ENCODE measurements around the gene ERICH6B. TPM values are rescaled to one million over a fixed set of nuclear protein-coding genes. Genes with fewer than 3 reads are reported as not detected.

The ERICH6B gene
- total and polyA plus RNA-seq, 2 of the 13 experiments (the other 11 are each of a cell fraction or from before 2014, with no cell fraction given): not detected

DNA sequence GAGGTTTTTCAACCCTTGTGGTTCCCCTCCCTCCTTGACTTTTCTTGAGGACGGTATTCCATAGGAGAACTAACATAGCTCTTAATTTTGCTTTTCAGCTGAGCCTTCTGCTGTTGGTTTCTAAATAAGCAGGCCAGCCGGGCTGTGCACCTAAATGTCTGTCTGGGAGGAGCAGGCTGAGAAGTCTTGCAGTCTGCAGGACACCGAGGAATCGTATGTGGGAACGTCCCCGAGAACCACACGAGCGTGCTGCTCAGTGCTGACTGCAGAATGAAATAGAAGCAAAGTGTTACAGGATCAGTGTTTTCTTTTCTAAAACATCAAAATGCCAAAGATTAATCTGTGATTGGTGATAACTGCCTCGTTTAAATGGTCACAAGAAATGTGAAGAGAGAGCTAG, 80.9 kb downstream of the ERICH6B start:
- H2AFZ ChIP-seq (ENCODE audit: low read length): no peak overlapping the region
- POLR2A ChIA-PET: no interaction called here
- H3K9ac ChIP-seq (ENCODE audit: insufficient read depth, low read depth, low read length): no peak overlapping the region
- CTCF ChIA-PET (ENCODE audit: low intra/inter-chr PET ratio, low total read pairs): no interaction called here
- H3K9me3 ChIP-seq (ENCODE audit: low read length): no peaks in the 10 kb centered on the region
- no peak for ATAC-seq
- no peak overlapping the region for H3K4me3 ChIP-seq (replicated peaks in 1 of 3; ENCODE audit: insufficient read depth in 1 of 3, low read depth in 2 of 3, low read length in 3 of 3)
- DNase-seq (ENCODE audit: low spot score): no peak
- no peaks in the 10 kb centered on the region for H3K27me3 ChIP-seq (ENCODE audit: control insufficient read depth in 1 of 2, insufficient read depth in 2 of 2, low read length in 2 of 2)
- H3K4me1 ChIP-seq (ENCODE audit: insufficient read depth, low read length): no peaks in the 10 kb centered on the region
- in situ Hi-C loops (cut with HindIII; ENCODE audit: extremely low pct_ligation_motif_present, low pct_unique_long_range_greater_than_20kb) (no loop called here), intact Hi-C loops (cut with micrococcal nuclease; ENCODE audit: unreplicated experiment) (no loop called here)
- no peak for FAIRE-seq
- H3K27ac ChIP-seq (ENCODE audit: extremely low read length, insufficient read depth, low read length): no peak overlapping the region
- BruUV-seq (replicated peaks): no TSS peak
- H4K20me1 ChIP-seq (ENCODE audit: insufficient read depth, low read length): no peaks in the 10 kb centered on the region
- H3K79me2 ChIP-seq (ENCODE audit: insufficient read depth, low read length): no peaks in the 10 kb centered on the region
- WGBS (ENCODE audit: low lambda C conversion rate): 95% methylated on average over 9 of the region's 9 CpGs
- TF ChIP-seq ZNF629 (CRISPR knock-in tag; conservative IDR thresholded peaks at IDR 0.05): no peak
- no peak overlapping the region for H3K4me2 ChIP-seq (ENCODE audit: low read depth, low read length)
- peaks cover 13 to 53% of the 10 kb centered on the region in 2 experiments for H3K36me3 ChIP-seq (replicated peaks in 1 of 2; ENCODE audit: control insufficient read depth in 1 of 2, insufficient read depth in 2 of 2, low read length in 2 of 2)

DNA sequence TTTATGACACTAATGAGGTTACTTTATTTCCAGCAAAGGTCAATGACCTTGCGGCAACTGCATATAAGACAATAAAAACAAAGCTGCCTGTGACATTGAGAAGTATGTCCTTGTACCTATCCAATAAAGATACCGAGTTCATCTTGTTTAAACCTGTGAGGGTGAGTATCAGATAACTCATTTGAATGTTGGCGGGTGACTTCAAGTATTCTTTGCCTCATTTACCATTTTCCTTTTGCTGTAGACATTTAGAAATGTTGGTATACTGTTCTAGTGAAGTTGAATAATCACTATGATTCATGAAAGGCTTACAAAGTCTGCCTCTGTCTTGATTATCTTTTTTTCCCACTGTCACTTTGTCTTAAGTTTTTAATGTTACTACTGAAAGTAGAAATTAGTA, 85.8 kb downstream of the ERICH6B start:
- Histone ChIP-seq H3K9ac (ENCODE audit: insufficient read depth, low read depth, low read length) (no peak overlapping the region), H3K4me2 (ENCODE audit: low read depth, low read length) (no peak overlapping the region), H3K27me3 (ENCODE audit: control insufficient read depth in 1 of 2, insufficient read depth in 2 of 2, low read length in 2 of 2) (no peaks in the 10 kb centered on the region), H4K20me1 (ENCODE audit: insufficient read depth, low read length) (peaks cover 2% of the 10 kb centered on the region; the same call in 1 of the 2 replicates), H3K4me1 (ENCODE audit: insufficient read depth, low read length) (peaks cover 36% of the 10 kb centered on the region), H3K36me3 (replicated peaks in 1 of 2; ENCODE audit: control insufficient read depth in 1 of 2, insufficient read depth in 2 of 2, low read length in 2 of 2) (peaks cover 12 to 57% of the 10 kb centered on the region in 2 experiments), H3K4me3 (replicated peaks in 1 of 3; ENCODE audit: insufficient read depth in 1 of 3, low read depth in 2 of 3, low read length in 3 of 3) (no peak overlapping the region), H3K9me3 (ENCODE audit: low read length) (no peaks in the 10 kb centered on the region), H3K27ac (ENCODE audit: extremely low read length, insufficient read depth, low read length) (no peak overlapping the region), H3K79me2 (ENCODE audit: insufficient read depth, low read length) (no peaks in the 10 kb centered on the region), H2AFZ (ENCODE audit: low read length) (no peak overlapping the region)
- in situ Hi-C loops (cut with HindIII; ENCODE audit: extremely low pct_ligation_motif_present, low pct_unique_long_range_greater_than_20kb) (no loop called here), intact Hi-C loops (cut with micrococcal nuclease; ENCODE audit: unreplicated experiment) (no loop called here)
- no TSS peak for BruUV-seq (replicated peaks)
- FAIRE-seq: no peak
- ChIA-PET POLR2A (no interaction called here), CTCF (ENCODE audit: low intra/inter-chr PET ratio, low total read pairs) (no interaction called here)
- 95% methylated on average over 3 of the region's 3 CpGs for WGBS (ENCODE audit: low lambda C conversion rate)
- no peak for ATAC-seq
- DNase-seq (ENCODE audit: low spot score): no peak
- no peak for TF ChIP-seq SMYD3 (CRISPR knock-in tag; IDR thresholded peaks at IDR 0.05)
- TF ChIP-seq, protein P1, sequence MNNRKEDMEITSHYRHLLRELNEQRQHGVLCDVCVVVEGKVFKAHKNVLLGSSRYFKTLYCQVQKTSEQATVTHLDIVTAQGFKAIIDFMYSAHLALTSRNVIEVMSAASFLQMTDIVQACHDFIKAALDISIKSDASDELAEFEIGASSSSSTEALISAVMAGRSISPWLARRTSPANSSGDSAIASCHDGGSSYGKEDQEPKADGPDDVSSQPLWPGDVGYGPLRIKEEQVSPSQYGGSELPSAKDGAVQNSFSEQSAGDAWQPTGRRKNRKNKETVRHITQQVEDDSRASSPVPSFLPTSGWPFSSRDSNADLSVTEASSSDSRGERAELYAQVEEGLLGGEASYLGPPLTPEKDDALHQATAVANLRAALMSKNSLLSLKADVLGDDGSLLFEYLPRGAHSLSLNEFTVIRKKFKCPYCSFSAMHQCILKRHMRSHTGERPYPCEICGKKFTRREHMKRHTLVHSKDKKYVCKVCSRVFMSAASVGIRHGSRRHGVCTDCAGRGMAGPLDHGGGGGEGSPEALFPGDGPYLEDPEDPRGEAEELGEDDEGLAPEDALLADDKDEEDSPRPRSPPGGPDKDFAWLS (CRISPR knock-in tag; IDR thresholded peaks at IDR 0.05; ENCODE audit: borderline replicate concordance): no peak
- TF ChIP-seq EEA1 (CRISPR knock-in tag; IDR thresholded peaks at IDR 0.05; ENCODE audit: borderline replicate concordance): no peak
- TF ChIP-seq, protein P2, sequence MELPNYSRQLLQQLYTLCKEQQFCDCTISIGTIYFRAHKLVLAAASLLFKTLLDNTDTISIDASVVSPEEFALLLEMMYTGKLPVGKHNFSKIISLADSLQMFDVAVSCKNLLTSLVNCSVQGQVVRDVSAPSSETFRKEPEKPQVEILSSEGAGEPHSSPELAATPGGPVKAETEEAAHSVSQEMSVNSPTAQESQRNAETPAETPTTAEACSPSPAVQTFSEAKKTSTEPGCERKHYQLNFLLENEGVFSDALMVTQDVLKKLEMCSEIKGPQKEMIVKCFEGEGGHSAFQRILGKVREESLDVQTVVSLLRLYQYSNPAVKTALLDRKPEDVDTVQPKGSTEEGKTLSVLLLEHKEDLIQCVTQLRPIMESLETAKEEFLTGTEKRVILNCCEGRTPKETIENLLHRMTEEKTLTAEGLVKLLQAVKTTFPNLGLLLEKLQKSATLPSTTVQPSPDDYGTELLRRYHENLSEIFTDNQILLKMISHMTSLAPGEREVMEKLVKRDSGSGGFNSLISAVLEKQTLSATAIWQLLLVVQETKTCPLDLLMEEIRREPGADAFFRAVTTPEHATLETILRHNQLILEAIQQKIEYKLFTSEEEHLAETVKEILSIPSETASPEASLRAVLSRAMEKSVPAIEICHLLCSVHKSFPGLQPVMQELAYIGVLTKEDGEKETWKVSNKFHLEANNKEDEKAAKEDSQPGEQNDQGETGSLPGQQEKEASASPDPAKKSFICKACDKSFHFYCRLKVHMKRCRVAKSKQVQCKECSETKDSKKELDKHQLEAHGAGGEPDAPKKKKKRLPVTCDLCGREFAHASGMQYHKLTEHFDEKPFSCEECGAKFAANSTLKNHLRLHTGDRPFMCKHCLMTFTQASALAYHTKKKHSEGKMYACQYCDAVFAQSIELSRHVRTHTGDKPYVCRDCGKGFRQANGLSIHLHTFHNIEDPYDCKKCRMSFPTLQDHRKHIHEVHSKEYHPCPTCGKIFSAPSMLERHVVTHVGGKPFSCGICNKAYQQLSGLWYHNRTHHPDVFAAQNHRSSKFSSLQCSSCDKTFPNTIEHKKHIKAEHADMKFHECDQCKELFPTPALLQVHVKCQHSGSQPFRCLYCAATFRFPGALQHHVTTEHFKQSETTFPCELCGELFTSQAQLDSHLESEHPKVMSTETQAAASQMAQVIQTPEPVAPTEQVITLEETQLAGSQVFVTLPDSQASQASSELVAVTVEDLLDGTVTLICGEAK (IDR thresholded peaks at IDR 0.05): no peak
- TF ChIP-seq, protein P2 (CRISPR knock-in tag; IDR thresholded peaks at IDR 0.05): no peak
- no peak for TF ChIP-seq ZNF841 (CRISPR knock-in tag; IDR thresholded peaks at IDR 0.05; ENCODE audit: borderline replicate concordance)
